ENCODE measurements around the gene POLR2A. TPM values are rescaled to one million over a fixed set of nuclear protein-coding genes. Genes with fewer than 3 reads are reported as not detected.

POLR2A gene
- total and polyA plus RNA-seq, 4 donors, result 13.3 to 54.4 (median 34.8) TPM

- Histone ChIP-seq H3K27ac (ENCODE audit: low read depth in 1 of 2, low read length in 2 of 2) (peak overlapping the region; percentile 55 to 70), H3K4me3 (ENCODE audit: low read depth in 1 of 3, low read length in 3 of 3) (no peak overlapping the region), H3K27me3 (ENCODE audit: control insufficient read depth in 4 of 4, insufficient read depth in 4 of 4, low read length in 3 of 4) (no peaks in the 10 kb centered on the region), H3K36me3 (ENCODE audit: control insufficient read depth in 4 of 4, insufficient read depth in 3 of 4, low read depth in 1 of 4, low read length in 3 of 4) (peaks cover 0 to 12% (median 3%) of the 10 kb centered on the region in 4 donors), H3K9ac (ENCODE audit: low read depth in 1 of 2, low read length in 2 of 2) (no peak overlapping the region), H3K9me3 (ENCODE audit: control insufficient read depth in 4 of 4, low read length in 3 of 4) (no peaks in the 10 kb centered on the region), H3K4me1 (ENCODE audit: control insufficient read depth in 4 of 4, insufficient read depth in 4 of 4, low read length in 3 of 4) (peaks cover 0 to 20% (median 12%) of the 10 kb centered on the region in 4 donors)
- DNase-seq (ENCODE audit: low spot score), result no peak
- WGBS, result 86% methylated on average over 9 of the region's 9 CpGs
- TF ChIP-seq EGR1 (IDR thresholded peaks at IDR 0.05; ENCODE audit: low read depth in 2 of 2) (no peak), CTCF (IDR thresholded peaks at IDR 0.05; ENCODE audit: low read depth, low read length, missing input control) (no peak), JUND (IDR thresholded peaks at IDR 0.05) (no peak), YY1 (IDR thresholded peaks at IDR 0.05) (no peak)
- TF ChIP-seq, protein P1, sequence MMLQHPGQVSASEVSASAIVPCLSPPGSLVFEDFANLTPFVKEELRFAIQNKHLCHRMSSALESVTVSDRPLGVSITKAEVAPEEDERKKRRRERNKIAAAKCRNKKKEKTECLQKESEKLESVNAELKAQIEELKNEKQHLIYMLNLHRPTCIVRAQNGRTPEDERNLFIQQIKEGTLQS (IDR thresholded peaks at IDR 0.05), result no peak
Measured at GRCh38 chr17:7466318-7466638, 17.9 kb upstream of the POLR2A start.

DNA sequence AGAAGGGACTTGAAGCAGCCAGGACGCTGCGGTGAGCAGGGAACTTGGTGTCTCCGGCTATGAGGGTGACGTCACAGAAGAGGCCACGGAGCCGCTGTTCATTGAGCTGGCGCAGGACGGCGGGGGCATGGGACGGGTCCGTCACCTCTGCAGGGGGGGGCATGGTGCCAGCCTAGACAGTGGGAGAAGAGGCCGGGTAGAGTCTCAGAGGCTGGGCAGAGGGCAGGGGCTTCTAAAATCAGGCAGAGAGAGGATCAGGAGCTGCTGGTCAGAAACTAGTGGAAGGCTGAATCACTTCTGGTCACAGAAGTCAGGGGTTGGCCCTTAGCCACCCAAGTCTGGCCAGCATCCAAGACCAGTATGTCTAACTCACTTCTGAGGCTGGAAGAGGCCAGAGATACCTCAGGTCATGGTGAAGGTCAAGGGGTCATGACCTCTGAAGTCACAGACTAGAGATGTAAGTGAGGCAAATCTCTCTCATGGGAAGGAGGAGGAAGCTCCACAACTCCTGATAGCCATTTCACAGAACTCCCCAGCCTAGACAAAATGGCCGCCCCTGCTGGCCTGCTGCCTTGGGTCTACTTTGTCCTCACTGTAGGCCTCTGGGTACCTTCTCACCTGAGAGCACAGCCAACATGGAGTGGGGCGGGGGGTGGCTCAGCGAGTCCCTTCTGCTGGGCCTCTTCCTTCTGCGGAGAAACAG, 17.4 kb upstream of the POLR2A start:
- no peak overlapping the region for H3K9ac ChIP-seq (ENCODE audit: low read depth in 1 of 2, low read length in 2 of 2)
- no peak overlapping the region for H3K4me3 ChIP-seq (ENCODE audit: low read depth in 1 of 3, low read length in 3 of 3)
- no peak for TF ChIP-seq MAX (IDR thresholded peaks at IDR 0.05)
- TF ChIP-seq, protein P2, sequence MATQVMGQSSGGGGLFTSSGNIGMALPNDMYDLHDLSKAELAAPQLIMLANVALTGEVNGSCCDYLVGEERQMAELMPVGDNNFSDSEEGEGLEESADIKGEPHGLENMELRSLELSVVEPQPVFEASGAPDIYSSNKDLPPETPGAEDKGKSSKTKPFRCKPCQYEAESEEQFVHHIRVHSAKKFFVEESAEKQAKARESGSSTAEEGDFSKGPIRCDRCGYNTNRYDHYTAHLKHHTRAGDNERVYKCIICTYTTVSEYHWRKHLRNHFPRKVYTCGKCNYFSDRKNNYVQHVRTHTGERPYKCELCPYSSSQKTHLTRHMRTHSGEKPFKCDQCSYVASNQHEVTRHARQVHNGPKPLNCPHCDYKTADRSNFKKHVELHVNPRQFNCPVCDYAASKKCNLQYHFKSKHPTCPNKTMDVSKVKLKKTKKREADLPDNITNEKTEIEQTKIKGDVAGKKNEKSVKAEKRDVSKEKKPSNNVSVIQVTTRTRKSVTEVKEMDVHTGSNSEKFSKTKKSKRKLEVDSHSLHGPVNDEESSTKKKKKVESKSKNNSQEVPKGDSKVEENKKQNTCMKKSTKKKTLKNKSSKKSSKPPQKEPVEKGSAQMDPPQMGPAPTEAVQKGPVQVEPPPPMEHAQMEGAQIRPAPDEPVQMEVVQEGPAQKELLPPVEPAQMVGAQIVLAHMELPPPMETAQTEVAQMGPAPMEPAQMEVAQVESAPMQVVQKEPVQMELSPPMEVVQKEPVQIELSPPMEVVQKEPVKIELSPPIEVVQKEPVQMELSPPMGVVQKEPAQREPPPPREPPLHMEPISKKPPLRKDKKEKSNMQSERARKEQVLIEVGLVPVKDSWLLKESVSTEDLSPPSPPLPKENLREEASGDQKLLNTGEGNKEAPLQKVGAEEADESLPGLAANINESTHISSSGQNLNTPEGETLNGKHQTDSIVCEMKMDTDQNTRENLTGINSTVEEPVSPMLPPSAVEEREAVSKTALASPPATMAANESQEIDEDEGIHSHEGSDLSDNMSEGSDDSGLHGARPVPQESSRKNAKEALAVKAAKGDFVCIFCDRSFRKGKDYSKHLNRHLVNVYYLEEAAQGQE (IDR thresholded peaks at IDR 0.05), result no peak
- no peak for TF ChIP-seq TAF1 (conservative IDR thresholded peaks at IDR 0.05)
- TF ChIP-seq, protein P3, sequence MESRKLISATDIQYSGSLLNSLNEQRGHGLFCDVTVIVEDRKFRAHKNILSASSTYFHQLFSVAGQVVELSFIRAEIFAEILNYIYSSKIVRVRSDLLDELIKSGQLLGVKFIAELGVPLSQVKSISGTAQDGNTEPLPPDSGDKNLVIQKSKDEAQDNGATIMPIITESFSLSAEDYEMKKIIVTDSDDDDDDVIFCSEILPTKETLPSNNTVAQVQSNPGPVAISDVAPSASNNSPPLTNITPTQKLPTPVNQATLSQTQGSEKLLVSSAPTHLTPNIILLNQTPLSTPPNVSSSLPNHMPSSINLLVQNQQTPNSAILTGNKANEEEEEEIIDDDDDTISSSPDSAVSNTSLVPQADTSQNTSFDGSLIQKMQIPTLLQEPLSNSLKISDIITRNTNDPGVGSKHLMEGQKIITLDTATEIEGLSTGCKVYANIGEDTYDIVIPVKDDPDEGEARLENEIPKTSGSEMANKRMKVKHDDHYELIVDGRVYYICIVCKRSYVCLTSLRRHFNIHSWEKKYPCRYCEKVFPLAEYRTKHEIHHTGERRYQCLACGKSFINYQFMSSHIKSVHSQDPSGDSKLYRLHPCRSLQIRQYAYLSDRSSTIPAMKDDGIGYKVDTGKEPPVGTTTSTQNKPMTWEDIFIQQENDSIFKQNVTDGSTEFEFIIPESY (IDR thresholded peaks at IDR 0.05), result no peak
- no peak for TF ChIP-seq RAD21 (IDR thresholded peaks at IDR 0.05)
- TF ChIP-seq, protein P1 (IDR thresholded peaks at IDR 0.05), result no peak
- peak in 1 of 2 donors; percentile 29 for TF ChIP-seq HNF4A (conservative IDR thresholded peaks at IDR 0.05)
- TF ChIP-seq CTCF (IDR thresholded peaks at IDR 0.05; ENCODE audit: low read depth, low read length, missing input control), result no peak
- no peak for TF ChIP-seq GABPA (IDR thresholded peaks at IDR 0.05 in 1 of 2, conservative IDR thresholded peaks at IDR 0.05 in 1 of 2)
- no peak for TF ChIP-seq SP1 (IDR thresholded peaks at IDR 0.05)
- no peak for TF ChIP-seq JUND (IDR thresholded peaks at IDR 0.05)
- no peak for TF ChIP-seq FOXA2 (IDR thresholded peaks at IDR 0.05)
- peak; percentile 23 to 74 for TF ChIP-seq RXRA (IDR thresholded peaks at IDR 0.05)
- no peak for TF ChIP-seq EGR1 (IDR thresholded peaks at IDR 0.05; ENCODE audit: low read depth in 2 of 2)
- peak; percentile 100 for TF ChIP-seq NR2F2 (IDR thresholded peaks at IDR 0.05)
- TF ChIP-seq YY1 (IDR thresholded peaks at IDR 0.05), result peak; percentile 92
- TF ChIP-seq FOXA1 (IDR thresholded peaks at IDR 0.05), result no peak
- TF ChIP-seq HNF4G (IDR thresholded peaks at IDR 0.05), result no peak
- H3K27me3 ChIP-seq (ENCODE audit: control insufficient read depth in 4 of 4, insufficient read depth in 4 of 4, low read length in 3 of 4), result no peaks in the 10 kb centered on the region
- H3K9me3 ChIP-seq (ENCODE audit: control insufficient read depth in 4 of 4, low read length in 3 of 4), result no peaks in the 10 kb centered on the region
- H3K4me1 ChIP-seq (ENCODE audit: control insufficient read depth in 4 of 4, insufficient read depth in 4 of 4, low read length in 3 of 4), result peaks cover 0 to 20% (median 12%) of the 10 kb centered on the region in 4 donors
- peak overlapping the region; percentile 55 to 70 for H3K27ac ChIP-seq (ENCODE audit: low read depth in 1 of 2, low read length in 2 of 2)
- H3K36me3 ChIP-seq (ENCODE audit: control insufficient read depth in 4 of 4, insufficient read depth in 3 of 4, low read depth in 1 of 4, low read length in 3 of 4), result peaks cover 0 to 12% (median 3%) of the 10 kb centered on the region in 4 donors
- peak; percentile 55 for DNase-seq (ENCODE audit: low spot score)
- 87% methylated on average over 16 of the region's 16 CpGs for WGBS

All from liver (tissue), 9 donors.